GM21381 (cell line): ENCODE data around the gene BEAN1.
"Not testable (repeated sequence)": the region's sequence is repeated elsewhere in the genome, so short reads cannot be mapped to it uniquely, and the experiment has no call there.

Experiments
- ATAC-seq: cut with Tn5 transposase; IDR thresholded peaks from one replicate; pipeline ENCODE4 v1.9.1; 2021; ENCODE audit warnings: mild to moderate bottlenecking, moderate library complexity; ENCODE audit not compliant: unreplicated experiment

BEAN1 gene

DNA sequence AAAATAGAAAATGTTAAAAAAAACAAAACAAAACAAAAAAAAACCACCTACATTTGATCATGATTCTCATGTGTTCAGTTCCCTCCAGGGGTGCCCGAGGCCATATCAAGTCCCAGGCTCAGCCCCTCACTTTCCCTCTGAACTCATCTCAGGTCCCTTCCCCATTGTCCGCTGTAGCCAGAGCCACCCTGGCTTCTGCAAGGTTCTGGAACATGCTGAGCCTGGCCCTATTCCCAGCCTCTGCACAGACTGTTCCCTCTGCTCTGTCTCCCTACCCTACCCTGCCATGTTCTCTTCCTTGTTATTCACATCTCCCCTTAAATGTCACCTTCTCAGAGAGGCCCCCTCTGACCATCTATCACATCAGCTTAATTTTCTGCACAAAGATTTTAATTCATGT, 75.9 kb downstream of the BEAN1 start:
- no peak for ATAC-seq

DNA sequence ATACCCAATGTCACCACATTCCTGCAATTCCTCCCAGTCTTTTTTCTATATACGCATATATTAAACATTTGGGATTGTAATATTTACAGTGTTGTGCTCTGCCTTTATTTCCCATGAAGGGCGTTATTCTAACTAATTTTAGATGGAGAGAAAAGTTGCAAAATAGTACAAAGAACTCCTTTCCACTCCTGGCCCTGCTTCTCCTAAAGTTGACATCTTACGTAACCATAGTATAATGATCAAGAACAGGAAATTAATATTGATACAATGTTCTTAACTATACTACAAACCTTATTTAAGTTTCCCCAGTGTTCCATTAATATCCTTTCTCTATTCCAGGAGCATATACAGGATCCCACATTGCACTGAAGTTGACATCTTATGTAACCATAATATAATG, 76.5 kb downstream of the BEAN1 start:
- ATAC-seq = no peak

DNA sequence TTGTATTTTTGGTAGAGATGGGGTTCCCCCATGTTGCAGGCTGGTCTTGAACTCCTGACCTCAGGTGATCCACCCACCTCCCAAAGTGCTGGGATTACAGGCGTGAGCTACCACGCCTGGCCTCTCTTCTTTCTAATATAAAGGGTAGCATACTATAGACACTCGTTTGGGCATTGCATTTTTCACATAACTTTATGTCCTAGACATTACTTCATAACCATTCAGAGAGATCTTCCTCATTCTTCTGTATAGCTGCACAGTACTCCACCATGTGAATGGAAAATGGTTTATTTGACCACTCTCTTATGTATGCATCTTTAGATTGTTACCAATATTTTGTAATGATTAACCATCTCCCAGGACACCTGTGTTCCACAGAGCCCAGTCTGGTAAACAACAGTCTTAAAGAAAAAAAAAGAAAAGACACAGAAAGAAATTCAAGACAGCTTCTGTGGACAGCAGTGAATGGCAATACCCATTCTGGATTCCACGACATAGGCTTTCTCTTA, 80.7 kb downstream of the BEAN1 start:
- ATAC-seq = no peak

DNA sequence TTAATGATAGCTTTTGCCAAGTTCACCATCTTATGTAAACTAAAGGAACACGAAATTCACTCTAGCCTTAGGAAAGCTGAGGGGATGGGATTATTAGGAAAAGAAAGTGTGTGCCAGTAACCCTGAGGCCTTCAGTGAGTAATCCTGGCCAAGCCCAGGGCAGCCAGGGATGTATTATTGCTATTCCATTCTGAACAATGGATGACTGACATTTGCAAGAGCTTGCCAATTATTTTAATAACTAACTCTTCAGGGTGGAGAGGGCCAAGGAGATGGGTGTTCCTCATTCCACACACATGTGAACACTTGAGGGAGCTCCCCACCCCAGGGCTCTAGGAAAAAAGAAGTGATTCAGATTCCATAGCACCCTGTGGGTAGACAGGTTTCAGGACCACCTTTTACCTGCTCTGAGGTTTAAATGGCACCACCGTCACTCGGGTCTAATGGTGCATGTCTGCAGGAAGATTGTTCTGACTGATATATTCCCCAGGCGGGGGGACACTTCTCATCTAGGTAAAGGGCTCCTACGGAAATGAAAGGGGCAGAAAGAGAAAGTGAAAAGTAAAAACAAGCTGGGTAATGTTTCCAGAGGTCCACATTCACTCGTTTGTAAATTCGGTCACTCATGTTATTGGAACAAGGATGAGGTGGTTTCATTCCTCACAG, 81.3 kb downstream of the BEAN1 start:
- ATAC-seq = no peak

DNA sequence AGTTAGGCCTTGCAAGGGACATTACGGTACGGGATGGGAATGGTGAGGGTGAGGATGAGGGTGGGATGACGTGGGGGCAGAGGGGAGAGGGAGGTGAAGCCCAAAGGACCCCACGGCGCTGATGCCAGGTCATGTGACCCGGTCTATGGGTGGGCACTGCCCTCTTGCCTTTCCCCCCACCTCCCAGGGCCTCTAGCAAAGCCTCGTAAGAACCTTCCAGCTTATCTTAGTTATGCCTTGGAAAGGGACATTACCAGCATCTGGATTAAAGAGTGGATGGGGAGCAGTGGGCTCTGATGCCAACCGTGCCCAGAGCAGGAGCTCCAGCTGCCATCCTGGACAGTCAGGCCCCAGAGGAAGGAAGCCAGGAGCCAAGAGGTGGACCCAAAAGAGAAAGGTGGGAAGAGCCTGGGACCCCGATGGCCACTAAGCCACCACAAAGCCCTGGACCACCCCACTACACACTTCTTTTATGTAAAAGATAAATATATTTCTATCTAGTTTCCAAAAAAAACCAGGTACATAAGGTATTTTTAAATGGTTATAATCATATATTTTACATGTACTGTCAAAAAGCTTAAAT, 81.9 kb downstream of the BEAN1 start:
- ATAC-seq = no peak

DNA sequence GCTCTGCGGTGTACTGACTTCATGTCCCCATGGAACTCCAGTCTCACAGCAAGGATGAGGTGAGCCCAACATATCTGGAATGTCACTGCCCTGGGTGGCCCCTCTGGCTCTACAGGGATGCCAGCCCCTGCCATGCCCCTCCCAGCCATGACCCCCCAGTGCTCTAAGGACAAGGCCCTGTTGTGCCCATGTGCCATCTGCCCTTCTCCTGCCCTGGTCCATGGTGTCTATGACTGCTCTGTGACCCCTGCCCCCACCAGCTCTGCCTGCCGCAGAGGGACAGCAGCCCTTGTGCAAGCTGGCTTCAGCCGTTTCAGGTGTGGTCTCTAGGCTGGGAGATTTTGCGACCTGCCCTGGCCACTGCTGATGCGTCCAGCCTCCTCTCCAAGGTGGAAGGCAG, 82.5 kb downstream of the BEAN1 start:
- no peak for ATAC-seq

DNA sequence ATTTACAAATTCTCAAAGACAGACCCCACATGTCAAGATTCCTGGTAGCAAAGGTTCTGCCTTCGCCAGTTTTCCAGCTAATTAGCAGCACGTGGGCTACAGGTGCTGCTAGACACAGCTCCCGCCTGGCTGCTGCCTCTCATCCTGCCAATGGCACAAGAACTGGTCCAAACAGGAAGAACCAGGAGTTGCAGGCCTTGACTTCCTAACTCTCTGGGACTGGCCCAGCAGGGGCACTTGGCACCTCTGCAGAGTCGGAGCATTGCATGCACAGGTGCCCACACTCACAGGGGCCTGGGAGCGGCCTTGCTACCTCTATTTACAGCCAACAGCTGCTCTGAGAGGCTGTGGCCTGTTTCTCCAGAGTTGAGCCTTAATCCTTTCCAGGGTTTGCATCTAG, 83.2 kb downstream of the BEAN1 start:
- no peak for ATAC-seq

DNA sequence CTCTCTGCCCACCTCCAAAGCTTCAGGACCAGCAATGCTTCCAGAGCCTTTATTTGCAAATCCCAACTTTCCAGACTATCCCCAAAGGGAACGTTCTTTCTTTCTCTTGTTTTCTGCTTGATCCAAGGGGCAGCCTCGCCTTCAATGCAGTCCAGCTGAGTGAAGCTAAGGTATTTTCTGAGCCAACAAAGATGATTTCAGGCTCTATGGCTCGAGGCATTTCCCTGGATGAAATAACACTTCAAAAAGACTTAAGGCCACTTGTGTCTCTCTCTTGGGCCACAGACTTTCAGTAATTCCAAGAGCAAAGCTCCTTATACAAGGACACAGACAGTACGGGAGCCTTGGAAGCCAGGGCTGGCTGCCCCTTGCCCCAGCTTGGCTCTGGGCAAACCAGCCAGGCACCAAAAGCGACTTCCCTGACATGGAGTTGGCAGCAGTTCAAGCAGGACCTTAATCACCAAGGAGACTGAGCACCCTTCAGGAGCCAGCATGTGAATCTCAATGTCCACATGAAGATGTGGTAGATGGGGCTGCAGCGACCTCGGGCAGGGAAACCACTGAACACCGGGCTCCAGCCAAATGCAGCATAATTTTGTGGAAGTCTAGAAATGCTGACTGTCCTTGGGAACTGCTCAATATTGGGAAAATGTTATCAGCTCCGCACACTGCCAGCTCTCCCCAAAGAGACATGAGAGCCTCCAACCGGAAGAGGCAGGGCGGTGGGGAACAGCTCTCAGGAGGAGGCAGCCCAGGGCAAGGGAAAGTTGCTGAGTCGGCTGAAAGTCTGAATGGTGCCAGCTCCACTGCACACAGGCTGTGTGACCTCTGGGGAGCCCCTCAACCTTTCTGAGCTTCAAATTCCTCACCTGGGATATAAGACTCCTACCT, 83.9 kb downstream of the BEAN1 start:
- ATAC-seq = no peak

DNA sequence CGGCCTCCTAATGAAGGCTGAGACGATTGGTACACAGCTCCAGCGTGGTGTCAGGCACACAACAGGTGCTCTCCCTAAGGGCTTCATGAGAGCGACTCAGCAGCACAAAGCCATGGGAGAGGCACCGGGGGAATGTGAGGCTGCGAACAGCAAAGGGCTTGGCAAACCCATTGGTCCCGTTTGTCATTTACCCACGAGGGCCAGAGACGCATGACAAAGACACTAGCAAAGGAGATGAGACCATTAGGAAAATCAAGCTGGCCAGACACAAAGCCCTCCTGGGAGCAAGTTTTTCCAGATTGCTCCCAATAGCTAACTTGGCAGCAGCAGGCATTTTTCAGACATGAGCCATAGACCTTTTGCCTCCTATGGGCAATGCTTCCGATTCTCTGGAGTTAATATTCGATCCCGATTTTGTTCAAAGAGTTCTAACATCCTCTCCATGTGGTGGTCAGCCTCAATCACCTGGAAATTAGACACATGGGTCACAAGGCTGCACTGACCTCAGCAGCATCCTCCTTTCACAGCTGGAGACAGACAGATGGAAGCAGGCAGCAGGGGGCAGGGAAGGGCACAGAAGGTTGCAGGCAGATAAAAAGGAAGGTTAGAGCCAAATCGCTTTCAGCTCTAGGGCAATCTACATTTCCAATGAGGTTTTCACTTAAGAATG, 84.6 kb downstream of the BEAN1 start:
- no peak for ATAC-seq

DNA sequence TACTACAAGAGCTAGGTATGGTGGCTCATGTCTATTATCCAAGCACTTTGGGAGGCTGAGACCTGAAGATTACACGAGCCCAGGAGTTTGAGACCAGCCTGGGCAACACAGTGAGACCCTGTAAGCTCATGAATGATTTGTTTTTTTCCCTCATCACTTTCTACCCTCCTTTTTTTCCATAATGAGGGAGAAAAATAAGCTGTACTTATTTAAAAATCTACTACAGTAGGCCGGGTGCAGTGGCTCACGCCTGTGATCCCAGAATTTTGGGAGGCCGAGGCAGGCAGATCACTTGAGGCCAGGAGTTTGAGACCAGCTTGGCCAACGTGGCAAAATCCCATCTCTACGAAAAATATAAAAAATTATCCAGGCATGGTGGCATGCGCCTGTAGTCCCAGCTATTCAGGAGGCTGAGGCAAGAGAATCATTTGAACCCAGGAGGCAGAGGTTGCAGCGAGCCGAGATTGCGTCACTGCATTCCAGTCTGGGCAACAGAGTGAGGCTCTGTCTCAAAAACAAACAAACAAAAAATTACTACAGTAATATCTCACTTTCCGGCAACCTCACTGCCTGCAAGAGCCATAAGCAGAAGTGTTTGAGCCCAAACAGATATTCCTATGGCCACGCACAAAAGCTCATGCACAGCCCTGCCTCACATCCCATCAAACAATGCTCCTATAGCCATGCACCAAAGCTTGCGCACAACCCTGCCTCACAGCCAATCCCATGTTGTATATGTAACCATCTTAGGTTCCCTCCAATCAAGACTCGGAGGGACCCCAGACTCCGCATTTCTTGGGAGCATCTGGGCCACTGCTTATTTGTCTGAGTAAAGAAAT, 85.4 kb downstream of the BEAN1 start:
- ATAC-seq = no peak

DNA sequence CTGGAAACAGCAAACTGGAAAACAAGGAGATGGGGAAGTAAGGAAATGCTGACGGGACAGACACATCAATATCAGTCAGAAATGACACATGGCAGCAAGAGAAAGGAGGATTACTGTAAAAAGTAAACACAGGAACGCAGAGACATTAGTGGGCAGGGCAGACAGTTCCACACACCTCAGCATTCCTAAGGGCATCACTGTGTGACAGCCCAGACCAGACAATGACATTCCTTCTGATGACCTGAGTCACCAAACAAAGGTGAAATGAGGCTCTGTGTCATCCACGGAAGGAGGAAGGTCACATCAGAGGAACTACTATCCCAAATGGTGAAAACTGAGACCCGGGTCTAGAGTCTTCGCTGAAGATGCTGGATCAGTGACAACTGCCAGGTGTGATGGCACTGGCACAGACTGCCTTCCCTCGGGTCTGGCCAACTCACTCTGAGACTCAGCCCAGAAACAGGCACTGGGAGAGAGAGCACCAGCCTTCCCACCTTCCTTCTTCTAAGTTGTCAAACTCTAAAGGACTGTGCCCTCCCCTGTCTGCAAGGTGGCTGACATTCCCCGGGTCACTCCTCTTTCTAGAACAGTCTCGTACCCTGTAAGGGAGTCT, 86.1 kb downstream of the BEAN1 start:
- ATAC-seq = no peak

DNA sequence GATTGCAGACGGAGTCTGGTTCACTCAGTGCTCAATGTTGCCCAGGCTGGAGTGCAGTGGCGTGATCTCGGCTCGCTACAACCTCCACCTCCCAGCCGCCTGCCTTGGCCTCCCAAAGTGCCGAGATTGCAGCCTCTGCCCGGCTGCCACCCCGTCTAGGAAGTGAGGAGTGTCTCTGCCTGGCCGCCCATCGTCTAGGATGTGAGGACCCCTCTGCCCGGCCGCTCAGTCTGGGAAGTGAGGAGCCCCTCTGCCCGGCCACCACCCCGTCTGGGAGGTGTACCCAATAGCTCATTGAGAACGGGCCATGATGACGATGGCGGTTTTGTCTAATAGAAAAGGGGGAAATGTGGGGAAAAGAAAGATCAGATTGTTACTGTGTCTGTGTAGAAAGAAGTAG, 87.3 kb downstream of the BEAN1 start:
- not testable (repeated sequence) for ATAC-seq

DNA sequence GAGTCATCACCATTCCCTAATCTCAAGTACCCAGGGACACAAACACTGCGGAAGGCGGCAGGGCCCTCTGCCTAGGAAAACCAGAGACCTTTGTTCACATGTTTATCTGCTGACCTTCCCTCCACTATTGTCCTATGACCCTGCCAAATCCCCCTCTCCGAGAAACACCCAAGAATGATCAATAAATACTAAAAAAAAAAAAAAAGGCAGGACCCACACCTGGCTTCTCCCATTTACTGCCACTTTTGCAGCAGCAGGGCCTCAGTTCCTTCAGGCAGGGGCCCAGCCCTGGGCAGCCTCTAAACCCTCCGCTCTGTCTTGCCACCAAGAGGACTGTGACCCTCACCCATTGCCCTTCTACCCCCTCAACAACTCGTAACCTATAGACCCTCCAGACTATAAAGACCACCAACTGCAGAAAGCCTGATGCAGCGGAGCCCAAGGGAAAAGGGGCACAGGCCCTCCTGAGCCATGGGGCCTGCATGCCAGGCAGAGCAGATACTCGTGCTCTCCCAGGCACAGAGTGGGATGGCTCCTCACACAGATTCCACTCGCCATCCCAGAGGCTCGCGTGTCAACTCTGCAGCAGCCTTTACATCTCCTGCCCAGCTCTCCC, 88.0 kb downstream of the BEAN1 start:
- not testable (repeated sequence) for ATAC-seq

DNA sequence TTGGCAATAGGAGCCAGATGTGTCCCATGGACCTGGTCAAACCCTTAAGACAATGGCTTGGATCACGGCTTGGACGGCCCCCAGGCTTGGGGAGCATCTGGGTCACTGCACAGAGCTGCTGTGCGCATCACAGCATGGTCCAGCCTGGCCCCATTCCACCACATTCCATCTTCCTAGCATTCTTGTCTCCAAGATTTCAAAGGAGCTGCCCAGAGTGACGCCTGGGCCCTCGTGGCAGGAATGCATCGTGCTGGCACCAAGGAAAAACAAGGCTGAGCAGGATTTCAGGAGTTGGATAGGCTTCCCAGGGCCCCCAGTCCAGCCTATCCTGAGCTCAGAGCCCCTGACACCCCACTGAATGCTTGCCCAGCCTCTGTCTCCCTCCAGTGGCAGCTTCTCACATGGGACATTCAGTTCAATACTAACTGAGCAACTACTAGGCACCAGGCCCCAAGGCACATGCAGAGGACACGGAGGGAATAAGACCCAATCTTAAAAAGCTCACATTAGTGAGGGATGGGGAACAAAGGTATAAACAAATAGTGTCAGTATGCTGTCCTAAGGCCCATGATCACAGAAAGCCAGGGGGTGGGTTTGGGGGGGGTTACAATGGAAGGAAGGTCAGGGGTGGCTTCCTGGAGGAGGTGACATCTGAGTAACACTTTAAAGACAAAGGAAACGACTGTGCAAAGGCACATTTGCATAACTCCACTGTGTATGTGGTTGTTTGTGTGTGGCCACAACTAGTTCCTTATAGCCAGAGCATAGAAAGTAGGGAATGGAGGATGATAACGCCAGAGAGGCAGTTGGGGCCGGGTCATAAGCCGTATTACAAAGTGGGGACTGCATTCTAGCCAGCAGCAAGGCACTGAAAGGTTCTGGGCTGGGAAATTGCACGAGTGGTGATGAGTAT, 88.8 kb downstream of the BEAN1 start:
- peak; percentile 0 for ATAC-seq

DNA sequence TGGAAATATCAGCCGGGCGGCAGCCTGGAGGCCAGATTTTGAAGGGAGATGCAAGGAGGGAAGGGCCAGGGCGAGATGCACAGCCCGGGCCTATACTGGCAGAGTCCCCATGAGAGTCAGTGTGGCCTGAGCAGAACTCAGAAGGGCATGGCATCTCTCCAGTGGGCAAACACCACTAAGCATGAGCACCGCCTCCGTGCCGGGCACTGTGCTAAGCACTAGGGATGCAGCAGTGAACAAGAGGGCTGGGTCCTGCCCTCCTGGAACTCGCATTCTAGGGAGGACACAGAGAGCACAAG, 89.4 kb downstream of the BEAN1 start:
- no peak for ATAC-seq

DNA sequence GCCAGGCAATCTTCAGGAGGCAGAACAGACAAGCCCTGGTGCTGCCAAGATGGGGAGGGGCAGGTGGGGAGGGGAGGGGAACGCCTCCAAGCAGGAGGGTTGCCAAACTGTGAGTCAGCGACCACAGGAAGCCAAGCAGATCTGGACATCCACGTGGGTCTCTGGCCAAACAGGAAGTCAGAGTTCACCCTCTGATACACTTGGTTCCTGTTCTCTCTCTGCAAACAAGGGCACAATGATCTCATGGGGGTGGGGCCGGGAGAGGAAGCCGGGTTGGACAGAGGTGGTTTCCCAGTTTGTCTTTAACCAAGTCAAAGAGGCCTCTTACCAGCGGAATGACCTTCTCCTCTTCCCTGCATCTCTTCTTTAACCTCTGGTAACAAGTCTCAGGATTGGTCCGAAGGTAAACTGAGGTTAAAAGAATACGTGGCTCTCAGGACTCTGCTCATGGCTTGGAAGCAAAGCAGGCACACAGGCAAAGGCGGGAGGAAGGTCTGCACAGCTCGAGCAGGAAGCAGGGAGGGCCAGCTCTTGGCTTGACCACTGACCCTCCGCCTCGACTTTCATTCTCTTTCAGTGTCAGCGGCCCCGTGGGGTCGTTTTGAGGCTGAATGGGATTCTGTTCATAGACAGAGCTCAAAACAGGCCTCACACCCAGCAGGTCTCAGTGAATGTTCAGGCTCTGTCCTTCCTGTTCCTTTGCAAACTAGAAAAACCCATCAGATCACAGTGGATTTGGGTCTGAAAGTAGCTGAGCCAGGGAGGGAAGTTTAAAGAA, 89.9 kb downstream of the BEAN1 start:
- peak; percentile 95 for ATAC-seq

DNA sequence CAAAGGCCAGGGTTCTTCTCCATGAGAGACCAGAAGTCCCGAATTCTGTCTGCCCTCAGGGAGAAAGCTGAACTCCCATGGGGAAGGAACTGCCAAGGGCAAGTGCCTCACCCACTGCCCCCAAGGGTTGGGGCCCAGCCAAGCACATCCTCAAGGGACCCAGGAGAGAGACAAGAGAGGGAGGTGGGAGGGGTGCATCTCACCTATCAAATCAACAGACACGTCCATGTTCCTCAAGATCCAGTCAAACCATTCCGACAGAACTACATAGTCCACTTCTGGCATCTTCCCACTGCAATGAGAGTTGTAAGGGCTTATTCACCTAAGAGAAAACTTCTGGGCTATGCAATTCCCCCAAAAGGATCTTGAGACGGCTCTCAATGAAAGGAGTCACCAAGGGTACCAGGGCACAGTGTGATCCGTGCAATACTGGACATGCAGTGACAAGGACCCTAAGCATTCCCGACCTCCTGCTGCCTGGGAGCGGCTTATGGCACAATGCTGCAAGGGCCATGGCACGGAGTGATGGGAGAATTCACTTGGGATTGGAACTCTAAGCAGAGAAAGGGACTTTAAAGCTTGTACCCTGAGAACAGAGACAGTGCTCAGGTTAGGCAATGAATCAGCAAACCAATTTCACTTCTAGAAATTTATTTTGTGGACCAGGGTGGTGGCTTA, 90.6 kb downstream of the BEAN1 start:
- no peak for ATAC-seq
